ENCODE results near the gene TSC2.
A peak's percentile ranks its signal among the peaks of the same experiment; 100 is the strongest.
"Not testable (repeated sequence)": the region's sequence is repeated elsewhere in the genome, so short reads cannot be mapped to it uniquely, and the experiment has no call there.

TSC2 gene

GRCh38 chr16:2009791-2010510 is 37.8 kb upstream of the TSC2 start, which contains the start of gene ZNF598:
Gene ZNF598, minus strand, starts transcription at chr16:2009821.
- peak; percentile 91 for DNase-seq (ENCODE audit: low read depth)
- peak within 1 kb of the TSS; percentile 91 for H3K4me3 ChIP-seq (ENCODE audit: low read depth, low read length)
- TF ChIP-seq, protein P1, sequence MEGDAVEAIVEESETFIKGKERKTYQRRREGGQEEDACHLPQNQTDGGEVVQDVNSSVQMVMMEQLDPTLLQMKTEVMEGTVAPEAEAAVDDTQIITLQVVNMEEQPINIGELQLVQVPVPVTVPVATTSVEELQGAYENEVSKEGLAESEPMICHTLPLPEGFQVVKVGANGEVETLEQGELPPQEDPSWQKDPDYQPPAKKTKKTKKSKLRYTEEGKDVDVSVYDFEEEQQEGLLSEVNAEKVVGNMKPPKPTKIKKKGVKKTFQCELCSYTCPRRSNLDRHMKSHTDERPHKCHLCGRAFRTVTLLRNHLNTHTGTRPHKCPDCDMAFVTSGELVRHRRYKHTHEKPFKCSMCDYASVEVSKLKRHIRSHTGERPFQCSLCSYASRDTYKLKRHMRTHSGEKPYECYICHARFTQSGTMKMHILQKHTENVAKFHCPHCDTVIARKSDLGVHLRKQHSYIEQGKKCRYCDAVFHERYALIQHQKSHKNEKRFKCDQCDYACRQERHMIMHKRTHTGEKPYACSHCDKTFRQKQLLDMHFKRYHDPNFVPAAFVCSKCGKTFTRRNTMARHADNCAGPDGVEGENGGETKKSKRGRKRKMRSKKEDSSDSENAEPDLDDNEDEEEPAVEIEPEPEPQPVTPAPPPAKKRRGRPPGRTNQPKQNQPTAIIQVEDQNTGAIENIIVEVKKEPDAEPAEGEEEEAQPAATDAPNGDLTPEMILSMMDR (IDR thresholded peaks at IDR 0.05; ENCODE audit: insufficient read depth, low read depth, low read length, missing control alignments), result no peak

DNA sequence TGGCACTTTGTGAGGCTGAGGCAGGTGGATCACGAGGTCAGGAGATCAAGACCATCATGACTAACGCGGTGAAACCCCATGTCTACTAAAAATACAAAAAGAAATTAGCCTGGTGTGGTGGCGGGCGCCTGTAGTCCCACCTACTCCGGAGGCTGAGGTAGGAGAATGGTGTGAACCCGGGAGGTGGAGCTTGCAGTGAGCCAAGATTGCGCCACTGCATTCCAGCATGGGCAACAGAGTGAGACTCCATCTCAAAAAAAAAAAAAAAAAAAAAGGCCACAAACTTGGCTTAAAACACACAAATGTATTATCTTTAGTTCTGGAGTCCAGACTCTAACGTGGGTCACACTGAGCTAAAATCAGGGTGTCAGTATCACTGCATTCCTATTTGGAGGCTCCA is 36.1 kb upstream of the TSC2 start:
- not testable (repeated sequence) for DNase-seq (ENCODE audit: low read depth)

GRCh38 chr16:2013527-2013926 is 34.3 kb upstream of the TSC2 start:
- no peak overlapping the region for H3K4me3 ChIP-seq (ENCODE audit: low read depth, low read length)
- TF ChIP-seq, protein P1 (IDR thresholded peaks at IDR 0.05; ENCODE audit: insufficient read depth, low read depth, low read length, missing control alignments), result no peak
- no peak for DNase-seq (ENCODE audit: low read depth)

More for the DNA sequence above, 36.1 kb upstream of the TSC2 start:
- not testable (repeated sequence) for H3K4me3 ChIP-seq (ENCODE audit: low read depth, low read length)

GRCh38 chr16:2015117-2015946 is 32.5 kb upstream of the TSC2 start:
- no peak overlapping the region for H3K4me3 ChIP-seq (ENCODE audit: low read depth, low read length)
- TF ChIP-seq, protein P1 (IDR thresholded peaks at IDR 0.05; ENCODE audit: insufficient read depth, low read depth, low read length, missing control alignments), result no peak
- DNase-seq (ENCODE audit: low read depth), result no peak

GRCh38 chr16:2015947-2016208 is 31.9 kb upstream of the TSC2 start:
- DNase-seq (ENCODE audit: low read depth), result no peak
- TF ChIP-seq, protein P1 (IDR thresholded peaks at IDR 0.05; ENCODE audit: insufficient read depth, low read depth, low read length, missing control alignments), result no peak
- H3K4me3 ChIP-seq (ENCODE audit: low read depth, low read length), result no peak overlapping the region

DNA sequence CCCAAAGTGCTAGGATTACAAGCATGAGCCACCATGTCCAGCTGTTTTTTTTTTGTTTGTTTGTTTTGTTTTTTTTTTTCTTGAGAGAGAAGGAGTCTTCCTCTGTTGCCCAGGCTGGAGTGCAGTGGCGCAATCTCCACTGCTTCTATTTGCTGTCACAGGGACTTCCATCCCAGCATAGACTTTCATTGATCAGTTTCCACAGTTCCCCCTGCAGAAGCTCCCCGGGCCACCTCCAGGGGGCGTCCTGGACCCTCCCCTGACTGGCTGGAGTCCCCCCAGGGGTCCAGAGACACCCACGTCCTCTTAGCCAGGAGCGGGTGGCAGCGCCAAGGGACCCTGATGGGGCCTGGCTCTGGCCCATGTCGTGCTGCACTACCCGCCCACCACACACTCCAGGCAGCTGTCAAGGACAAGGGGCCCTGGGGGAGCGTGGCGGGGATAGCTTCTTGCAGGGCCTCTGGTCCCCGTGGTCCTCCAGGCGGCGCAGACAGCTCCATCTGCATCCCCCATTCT is 31.3 kb upstream of the TSC2 start:
- H3K4me3 ChIP-seq (ENCODE audit: low read depth, low read length), result no peak overlapping the region
- TF ChIP-seq, protein P1 (IDR thresholded peaks at IDR 0.05; ENCODE audit: insufficient read depth, low read depth, low read length, missing control alignments), result peak; percentile 40
- DNase-seq (ENCODE audit: low read depth), result no peak

- H3K4me3 ChIP-seq (ENCODE audit: low read depth, low read length), result no peak within 1 kb of the TSS
- DNase-seq (ENCODE audit: low read depth), result no peak
- TF ChIP-seq, protein P1 (IDR thresholded peaks at IDR 0.05; ENCODE audit: insufficient read depth, low read depth, low read length, missing control alignments), result no peak
Measured at GRCh38 chr16:2019518-2019920, 28.3 kb upstream of the TSC2 start, which contains the start of gene NPW. Gene NPW, plus strand, starts transcription at chr16:2019785.
